ENCODE measurements around the gene RASA3. TPM values are rescaled to one million over a fixed set of nuclear protein-coding genes. Genes with fewer than 3 reads are reported as not detected.
"Not testable (repeated sequence)": the region's sequence is repeated elsewhere in the genome, so short reads cannot be mapped to it uniquely, and the experiment has no call there.

RASA3 gene
- total RNA-seq, result 29.9 to 40.0 TPM (median 31.2 TPM) in 3 replicates
- long read RNA-seq, full-length matches to known transcripts, result 49 of 73 reads
- long read RNA-seq, partial matches to known transcripts, result 4 of 73 reads
- long read RNA-seq, other reads (novel, unspliced or antisense), result 20 of 73 reads

GRCh38 chr13:114132419-114133121, at the start of gene RASA3:
Gene RASA3 (minus strand): TSS chr13:114132623. CDS start chr13:114132489, 134 bp downstream.
- Mint-ChIP-seq H3K4me3 (ENCODE audit: unreplicated experiment) (peak within 1 kb of the TSS; percentile 94), H3K9me3 (ENCODE audit: low read depth) (no peaks in the 10 kb centered on the region), H3K4me1 (ENCODE audit: low read depth) (peaks cover 44% of the 10 kb centered on the region), H3K27me3 (ENCODE audit: low read depth) (no peaks in the 10 kb centered on the region), H3K36me3 (ENCODE audit: low read depth) (no peaks in the 10 kb centered on the region), H3K27ac (ENCODE audit: unreplicated experiment) (peak within 1 kb of the TSS; percentile 98)
- DNase-seq (ENCODE audit: low spot score), result peak; percentile 75
- no peak for TF ChIP-seq CTCF (IDR thresholded peaks at IDR 0.05)

- Mint-ChIP-seq H3K4me1 (ENCODE audit: low read depth) (no peaks in the 10 kb centered on the region), H3K4me3 (ENCODE audit: unreplicated experiment) (no peak within 1 kb of the TSS), H3K27ac (ENCODE audit: unreplicated experiment) (no peak within 1 kb of the TSS), H3K27me3 (ENCODE audit: low read depth) (peaks cover 15% of the 10 kb centered on the region), H3K36me3 (ENCODE audit: low read depth) (no peaks in the 10 kb centered on the region), H3K9me3 (ENCODE audit: low read depth) (no peaks in the 10 kb centered on the region)
- DNase-seq (ENCODE audit: low spot score), result no peak
- TF ChIP-seq CTCF (IDR thresholded peaks at IDR 0.05), result no peak
Measured at GRCh38 chr13:114179087-114179658, 46.8 kb upstream of the RASA3 start, which contains the start of gene CFAP97D2. Gene CFAP97D2 (plus strand): TSS chr13:114179257. CDS start chr13:114179331, 74 bp downstream.

- peaks cover 4% of the 10 kb centered on the region for H3K9me3 Mint-ChIP-seq (ENCODE audit: low read depth)
- H3K27me3 Mint-ChIP-seq (ENCODE audit: low read depth), result peaks cover 15% of the 10 kb centered on the region
- H3K36me3 Mint-ChIP-seq (ENCODE audit: low read depth), result no peaks in the 10 kb centered on the region
- TF ChIP-seq CTCF (IDR thresholded peaks at IDR 0.05), result no peak
- H3K27ac Mint-ChIP-seq (ENCODE audit: unreplicated experiment), result no peak overlapping the region
- DNase-seq (ENCODE audit: low spot score), result no peak
- no peak overlapping the region for H3K4me3 Mint-ChIP-seq (ENCODE audit: unreplicated experiment)
- no peaks in the 10 kb centered on the region for H3K4me1 Mint-ChIP-seq (ENCODE audit: low read depth)
Measured at GRCh38 chr13:114177245-114178010, 45.0 kb upstream of the RASA3 start.

- not testable (repeated sequence) for H3K4me3 Mint-ChIP-seq (ENCODE audit: unreplicated experiment); DNase-seq (ENCODE audit: low spot score); H3K36me3 Mint-ChIP-seq (ENCODE audit: low read depth)
Measured at GRCh38 chr13:114176359-114176902, 44.0 kb upstream of the RASA3 start.

GRCh38 chr13:114174529-114174961, 42.1 kb upstream of the RASA3 start:
- Mint-ChIP-seq H3K4me3 (ENCODE audit: unreplicated experiment) (no peak overlapping the region), H3K9me3 (ENCODE audit: low read depth) (peaks cover 4% of the 10 kb centered on the region), H3K36me3 (ENCODE audit: low read depth) (no peaks in the 10 kb centered on the region), H3K4me1 (ENCODE audit: low read depth) (no peaks in the 10 kb centered on the region), H3K27ac (ENCODE audit: unreplicated experiment) (no peak overlapping the region), H3K27me3 (ENCODE audit: low read depth) (peaks cover 12% of the 10 kb centered on the region)
- DNase-seq (ENCODE audit: low spot score), result no peak
- TF ChIP-seq CTCF (IDR thresholded peaks at IDR 0.05), result no peak

More at GRCh38 chr13:114176359-114176902, 44.0 kb upstream of the RASA3 start:
- peaks cover 15% of the 10 kb centered on the region for H3K27me3 Mint-ChIP-seq (ENCODE audit: low read depth)
- H3K4me1 Mint-ChIP-seq (ENCODE audit: low read depth); H3K27ac Mint-ChIP-seq (ENCODE audit: unreplicated experiment); H3K9me3 Mint-ChIP-seq (ENCODE audit: low read depth): not testable (repeated sequence)

Data from chondrocyte (in vitro differentiated cells).